Natural killer cell treated with Interleukin-12 subunit alpha and Interleukin-12 subunit beta and Interleukin-15 and Interleukin-18, amount 100 ng/mL, for 72 hours (primary cell): ENCODE results near the gene LRRC40. TPM values are rescaled to one million over a fixed set of nuclear protein-coding genes. Genes with fewer than 3 reads are reported as not detected.
A peak's percentile ranks its signal among the peaks of the same experiment; 100 is the strongest.
"Not testable (repeated sequence)": the region's sequence is repeated elsewhere in the genome, so short reads cannot be mapped to it uniquely, and the experiment has no call there.

Experiments used
- ATAC-seq, 2 donors: fragments of 150-1000 bp; cut with Tn5 transposase in 1 of 2; sonication (Bioruptor Pico), chemical (Tn5 transposase) in 1 of 2; 2 replicates each; pipeline ENCODE4 v1.10.0; 2021
- DNase-seq: peaks from one replicate; pipeline ENCODE4 v3.0.0; 2022; ENCODE audit warnings: low spot score
- H3K27ac Mint-ChIP-seq, 2 donors: 1 replicate in 1 of 2; 2 replicates in 1 of 2; pipeline ENCODE4 v1.8.0; 2022; ENCODE audit warnings: mixed read lengths in 2 of 2, mild to moderate bottlenecking in 1 of 2, moderate library complexity in 1 of 2
- H3K27me3 Mint-ChIP-seq, 2 donors: 1 replicate in 1 of 2; 2 replicates in 1 of 2; pipeline ENCODE4 v1.8.0; 2022; ENCODE audit warnings: mixed read lengths in 2 of 2
- H3K36me3 Mint-ChIP-seq: one replicate; pipeline ENCODE4 v1.8.0; 2022; ENCODE audit warnings: mixed read lengths
- H3K4me1 Mint-ChIP-seq, 2 donors: 1 replicate in 1 of 2; 2 replicates in 1 of 2; pipeline ENCODE4 v1.8.0; 2022; ENCODE audit warnings: low read depth in 2 of 2, mixed read lengths in 2 of 2, mild to moderate bottlenecking in 1 of 2
- H3K4me3 Mint-ChIP-seq: one replicate; pipeline ENCODE4 v1.8.0; 2022; ENCODE audit warnings: mixed read lengths
- H3K9me3 Mint-ChIP-seq: 2 replicates; pipeline ENCODE4 v1.8.0; 2022; ENCODE audit warnings: mixed read lengths
- total RNA-seq, 2 donors: library from RNA; stranded (reverse); gene quantifications; one replicate each; pipeline ENCODE4 v1.2.3, GENCODE V29; 2022

The LRRC40 gene
- total RNA-seq, 2 donors from 2014 or later, result 18.2 to 20.4 TPM

- no peak for DNase-seq
- no peaks in the 10 kb centered on the region for H3K9me3 Mint-ChIP-seq
- peaks cover 32 to 46% of the 10 kb centered on the region in 2 donors for H3K4me1 Mint-ChIP-seq
- H3K27ac Mint-ChIP-seq, result peak overlapping the region; percentile 90 to 97
- H3K4me3 Mint-ChIP-seq, result peak overlapping the region; percentile 88
- no peak for ATAC-seq
- H3K36me3 Mint-ChIP-seq, result peaks cover 19% of the 10 kb centered on the region
- H3K27me3 Mint-ChIP-seq, result no peaks in the 10 kb centered on the region
These were observed 14.6 kb upstream of the LRRC40 start for GRCh38 chr1:70220015-70220414.

GRCh38 chr1:70211541-70211940 lies 6.2 kb upstream of the LRRC40 start:
- H3K4me3 Mint-ChIP-seq, result no peak overlapping the region
- no peaks in the 10 kb centered on the region for H3K27me3 Mint-ChIP-seq
- ATAC-seq (no peak), DNase-seq (no peak)
- no peaks in the 10 kb centered on the region for H3K36me3 Mint-ChIP-seq
- H3K27ac Mint-ChIP-seq, result no peak overlapping the region
- H3K9me3 Mint-ChIP-seq, result no peaks in the 10 kb centered on the region
- H3K4me1 Mint-ChIP-seq, result peaks cover 15 to 24% of the 10 kb centered on the region in 2 donors

- no peak for ATAC-seq
- Mint-ChIP-seq H3K4me1 (peaks cover 15 to 24% of the 10 kb centered on the region in 2 donors), H3K36me3 (no peaks in the 10 kb centered on the region), H3K9me3 (no peaks in the 10 kb centered on the region), H3K4me3 (no peak overlapping the region), H3K27me3 (no peaks in the 10 kb centered on the region), H3K27ac (no peak overlapping the region)
- no peak for DNase-seq
These were observed 5.4 kb upstream of the LRRC40 start for GRCh38 chr1:70210820-70211219.

DNA sequence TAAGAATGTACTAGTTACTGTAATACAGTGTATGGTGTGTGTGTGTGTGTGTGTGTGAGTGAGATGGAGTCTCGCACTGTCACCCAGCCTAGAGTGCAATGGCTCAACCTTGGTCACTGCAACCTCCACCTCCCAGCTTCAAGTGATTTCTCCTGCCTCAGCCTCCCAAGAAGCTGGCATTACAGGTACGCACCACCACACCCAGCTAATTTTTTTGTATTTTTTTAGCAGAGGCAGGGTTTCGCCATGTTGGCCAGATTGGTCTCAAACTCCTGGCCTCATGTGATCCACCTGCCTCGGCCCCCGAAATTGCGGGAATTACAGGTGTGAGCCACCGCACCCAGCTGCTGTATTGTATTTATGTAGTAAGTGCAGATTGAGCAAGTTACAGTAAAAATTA lies 2.9 kb upstream of the LRRC40 start:
- ATAC-seq, result no peak
- no peaks in the 10 kb centered on the region for H3K27me3 Mint-ChIP-seq
- no peak overlapping the region for H3K4me3 Mint-ChIP-seq
- DNase-seq, result no peak
- no peaks in the 10 kb centered on the region for H3K9me3 Mint-ChIP-seq
- peaks cover 27 to 39% of the 10 kb centered on the region in 2 donors for H3K4me1 Mint-ChIP-seq
- no peaks in the 10 kb centered on the region for H3K36me3 Mint-ChIP-seq
- peak overlapping the region; percentile 97 to 99 for H3K27ac Mint-ChIP-seq

GRCh38 chr1:70207492-70207891 lies 2.1 kb upstream of the LRRC40 start:
- H3K27me3 Mint-ChIP-seq, result no peaks in the 10 kb centered on the region

GRCh38 chr1:70206833-70207232 lies 1.5 kb upstream of the LRRC40 start:
- DNase-seq, ATAC-seq, H3K27me3 Mint-ChIP-seq, H3K36me3 Mint-ChIP-seq, H3K9me3 Mint-ChIP-seq: not testable (repeated sequence)
- peak overlapping the region; percentile 97 to 99 for H3K27ac Mint-ChIP-seq
- H3K4me1 Mint-ChIP-seq, result peaks cover 35 to 45% of the 10 kb centered on the region in 2 donors
- H3K4me3 Mint-ChIP-seq, result peak overlapping the region; percentile 92

More at GRCh38 chr1:70207492-70207891, 2.1 kb upstream of the LRRC40 start:
- H3K4me1 Mint-ChIP-seq, result peaks cover 31 to 40% of the 10 kb centered on the region in 2 donors
- no peaks in the 10 kb centered on the region for H3K9me3 Mint-ChIP-seq
- peak overlapping the region; percentile 92 for H3K4me3 Mint-ChIP-seq
- peak overlapping the region; percentile 97 to 99 for H3K27ac Mint-ChIP-seq
- ATAC-seq, result no peak
- no peaks in the 10 kb centered on the region for H3K36me3 Mint-ChIP-seq
- DNase-seq, result no peak

GRCh38 chr1:70205071-70205433 lies 327 bp downstream of the LRRC40 start:
- Mint-ChIP-seq H3K4me3 (peak overlapping the region; percentile 92), H3K9me3 (no peaks in the 10 kb centered on the region), H3K27me3 (no peaks in the 10 kb centered on the region), H3K36me3 (no peaks in the 10 kb centered on the region), H3K4me1 (peaks cover 36 to 51% of the 10 kb centered on the region in 2 donors), H3K27ac (peak overlapping the region; percentile 97 to 99)
- no peak for DNase-seq
- peak in 1 of 2 donors; percentile 63 for ATAC-seq

DNA sequence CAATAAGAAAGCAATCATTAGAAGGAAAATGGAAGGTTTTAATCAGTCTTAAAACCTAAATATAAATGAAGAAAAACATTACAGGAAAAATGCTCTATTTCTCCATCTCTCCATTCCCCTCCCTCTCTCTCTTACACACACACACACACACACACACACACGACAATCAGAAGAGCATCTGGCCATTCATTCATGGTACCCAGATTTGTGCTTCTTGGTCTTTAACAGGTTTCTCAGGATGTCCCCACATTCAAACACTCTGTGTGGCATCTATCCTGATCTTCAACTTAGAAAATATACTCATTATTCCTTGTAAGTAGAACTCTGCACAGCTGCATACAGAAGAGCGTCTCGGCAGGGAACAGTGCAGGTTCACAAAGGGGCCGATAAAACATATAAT lies 779 bp downstream of the LRRC40 start:
- no peak for DNase-seq
- peaks cover 32 to 48% of the 10 kb centered on the region in 2 donors for H3K4me1 Mint-ChIP-seq

DNA sequence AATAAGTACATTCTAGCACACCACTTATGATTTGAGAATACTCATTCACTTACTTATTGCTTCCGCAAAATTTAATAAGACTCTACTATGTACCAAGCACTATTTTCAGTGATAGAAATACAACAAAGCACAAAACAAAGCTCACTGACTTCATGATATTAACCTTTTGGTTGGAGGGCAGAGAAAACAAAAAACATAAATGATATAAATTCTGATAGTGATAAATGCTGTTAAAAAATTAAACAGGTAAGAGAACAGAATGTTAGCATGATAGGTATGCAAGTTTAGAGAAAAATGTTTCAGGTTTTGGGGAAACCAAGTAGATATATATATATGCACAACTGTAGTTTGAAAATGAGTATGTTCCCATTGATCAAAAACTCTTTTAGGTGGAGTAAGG lies 1.2 kb downstream of the LRRC40 start:
- ATAC-seq (no peak), DNase-seq (no peak)
- Mint-ChIP-seq H3K36me3 (no peaks in the 10 kb centered on the region), H3K4me1 (peaks cover 31 to 46% of the 10 kb centered on the region in 2 donors), H3K27me3 (no peaks in the 10 kb centered on the region), H3K27ac (peak overlapping the region; percentile 97 to 99), H3K4me3 (peak overlapping the region; percentile 92), H3K9me3 (no peaks in the 10 kb centered on the region)

More for the DNA sequence above, 779 bp downstream of the LRRC40 start:
- no peak for ATAC-seq
- Mint-ChIP-seq H3K9me3 (no peaks in the 10 kb centered on the region), H3K27ac (peak overlapping the region; percentile 97 to 99), H3K27me3 (no peaks in the 10 kb centered on the region), H3K4me3 (peak overlapping the region; percentile 92), H3K36me3 (no peaks in the 10 kb centered on the region)

GRCh38 chr1:70202173-70202758 lies 3.1 kb downstream of the LRRC40 start:
- Mint-ChIP-seq H3K4me1 (peaks cover 25 to 30% of the 10 kb centered on the region in 2 donors), H3K27ac (no peak overlapping the region), H3K4me3 (peak overlapping the region; percentile 7), H3K27me3 (no peaks in the 10 kb centered on the region), H3K9me3 (no peaks in the 10 kb centered on the region), H3K36me3 (no peaks in the 10 kb centered on the region)
- DNase-seq (no peak), ATAC-seq (no peak)

- Mint-ChIP-seq H3K27ac (no peak overlapping the region), H3K9me3 (no peaks in the 10 kb centered on the region), H3K4me1 (peaks cover 29 to 35% of the 10 kb centered on the region in 2 donors), H3K4me3 (no peak overlapping the region), H3K36me3 (no peaks in the 10 kb centered on the region), H3K27me3 (no peaks in the 10 kb centered on the region)
- ATAC-seq (no peak), DNase-seq (no peak)
These were observed 5.3 kb downstream of the LRRC40 start for GRCh38 chr1:70200065-70200464.

DNA sequence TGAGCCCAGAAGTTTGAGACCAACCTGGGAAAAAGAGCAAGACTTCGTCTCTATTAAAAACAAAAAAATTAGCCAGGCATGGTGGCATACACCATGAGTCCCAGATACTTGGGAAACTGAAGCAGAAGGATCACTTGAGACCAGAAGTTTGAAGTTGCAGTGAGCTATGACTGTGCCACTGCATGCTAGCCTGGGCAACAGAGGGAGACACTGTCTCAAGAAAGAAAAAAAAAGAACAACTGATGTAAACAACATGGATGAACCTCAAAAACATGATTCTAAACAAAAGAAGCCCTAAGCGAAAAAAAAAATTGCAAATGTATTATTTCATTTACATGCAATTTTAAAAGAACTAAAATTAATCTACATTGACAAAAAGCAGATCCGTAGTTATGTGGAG lies 9.0 kb downstream of the LRRC40 start:
- H3K9me3 Mint-ChIP-seq, result peaks cover 5% of the 10 kb centered on the region
- ATAC-seq (no peak), DNase-seq (no peak)
- H3K27me3 Mint-ChIP-seq, result no peaks in the 10 kb centered on the region
- no peak overlapping the region for H3K4me3 Mint-ChIP-seq
- H3K27ac Mint-ChIP-seq, result no peak overlapping the region
- H3K4me1 Mint-ChIP-seq, result peaks cover 15 to 16% of the 10 kb centered on the region in 2 donors
- H3K36me3 Mint-ChIP-seq, result peaks cover 4% of the 10 kb centered on the region

DNA sequence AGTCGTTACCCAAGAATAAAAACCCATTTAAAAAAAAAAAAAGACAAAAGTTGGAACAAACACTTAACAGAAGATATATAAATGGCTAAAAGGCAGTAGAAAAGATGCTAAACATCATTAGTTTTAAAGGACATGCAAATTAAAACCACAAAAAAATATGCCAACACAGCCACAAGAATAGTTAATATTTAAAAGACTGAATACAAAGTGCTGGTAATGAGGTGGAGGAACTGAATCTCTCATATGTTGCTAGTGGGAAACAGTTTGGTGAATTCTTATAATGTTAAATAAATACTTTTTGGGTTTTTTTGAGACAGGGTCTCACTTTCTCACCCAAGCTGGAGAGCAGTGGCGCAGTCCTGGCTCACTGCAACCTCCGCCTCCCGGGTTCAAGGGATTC lies 10.0 kb downstream of the LRRC40 start:
- no peaks in the 10 kb centered on the region for H3K27me3 Mint-ChIP-seq
- no peak overlapping the region for H3K27ac Mint-ChIP-seq
- no peak for DNase-seq
- peaks cover 5% of the 10 kb centered on the region for H3K9me3 Mint-ChIP-seq
- peaks cover 11 to 12% of the 10 kb centered on the region in 2 donors for H3K4me1 Mint-ChIP-seq
- ATAC-seq, result no peak
- peaks cover 4% of the 10 kb centered on the region for H3K36me3 Mint-ChIP-seq
- no peak overlapping the region for H3K4me3 Mint-ChIP-seq

DNA sequence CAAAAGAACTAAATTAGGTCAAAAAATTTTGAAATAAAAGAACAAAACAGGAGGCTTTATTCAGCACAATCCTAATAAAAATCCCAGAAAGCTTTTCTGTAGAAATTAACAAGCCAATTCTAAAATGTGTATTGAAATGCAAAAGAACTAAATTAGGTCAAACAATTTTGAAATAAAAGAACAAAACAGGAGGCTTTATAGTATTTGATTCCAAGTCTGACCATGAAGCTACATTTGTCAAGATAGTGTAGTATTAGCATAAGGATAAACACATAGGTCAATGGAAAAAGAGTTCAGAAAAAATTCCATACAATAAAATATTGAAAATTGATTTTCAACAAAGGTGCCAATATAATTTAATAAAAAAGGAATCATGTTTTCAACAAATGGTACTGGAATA lies 10.8 kb downstream of the LRRC40 start:
- DNase-seq, result no peak
- Mint-ChIP-seq H3K27me3 (no peaks in the 10 kb centered on the region), H3K27ac (no peak overlapping the region), H3K4me1 (peaks cover 9 to 12% of the 10 kb centered on the region in 2 donors), H3K36me3 (peaks cover 4% of the 10 kb centered on the region), H3K4me3 (no peak overlapping the region), H3K9me3 (peaks cover 5% of the 10 kb centered on the region)
- ATAC-seq, result no peak

- not testable (repeated sequence) for ATAC-seq, H3K4me3 Mint-ChIP-seq, DNase-seq, H3K27me3 Mint-ChIP-seq, H3K36me3 Mint-ChIP-seq, H3K27ac Mint-ChIP-seq, H3K9me3 Mint-ChIP-seq
- peaks cover 9 to 12% of the 10 kb centered on the region in 2 donors for H3K4me1 Mint-ChIP-seq
These were observed 12.9 kb downstream of the LRRC40 start for GRCh38 chr1:70192446-70192845.
